Muscle of arm (tissue), 12 donors: ENCODE measurements around the gene NPAS3. TPM values are rescaled to one million over a fixed set of nuclear protein-coding genes. Genes with fewer than 3 reads are reported as not detected.

Source experiments
- DNase-seq: peaks from one replicate; pipeline ENCODE4 v3.0.0-alpha.2; 2013
- polyA plus RNA-seq, 12 donors: library from polyadenylated mRNA; unstranded; fragments of 120-200 nt; gene quantifications; one replicate each; pipeline ENCODE4 v1.2.1, GENCODE V29; 2013; ENCODE audit not compliant: insufficient read length in 12 of 12

The NPAS3 gene
- polyA plus RNA-seq, 12 donors = 4.5 to 8.8 (median 5.7) TPM; not detected in 1

DNA sequence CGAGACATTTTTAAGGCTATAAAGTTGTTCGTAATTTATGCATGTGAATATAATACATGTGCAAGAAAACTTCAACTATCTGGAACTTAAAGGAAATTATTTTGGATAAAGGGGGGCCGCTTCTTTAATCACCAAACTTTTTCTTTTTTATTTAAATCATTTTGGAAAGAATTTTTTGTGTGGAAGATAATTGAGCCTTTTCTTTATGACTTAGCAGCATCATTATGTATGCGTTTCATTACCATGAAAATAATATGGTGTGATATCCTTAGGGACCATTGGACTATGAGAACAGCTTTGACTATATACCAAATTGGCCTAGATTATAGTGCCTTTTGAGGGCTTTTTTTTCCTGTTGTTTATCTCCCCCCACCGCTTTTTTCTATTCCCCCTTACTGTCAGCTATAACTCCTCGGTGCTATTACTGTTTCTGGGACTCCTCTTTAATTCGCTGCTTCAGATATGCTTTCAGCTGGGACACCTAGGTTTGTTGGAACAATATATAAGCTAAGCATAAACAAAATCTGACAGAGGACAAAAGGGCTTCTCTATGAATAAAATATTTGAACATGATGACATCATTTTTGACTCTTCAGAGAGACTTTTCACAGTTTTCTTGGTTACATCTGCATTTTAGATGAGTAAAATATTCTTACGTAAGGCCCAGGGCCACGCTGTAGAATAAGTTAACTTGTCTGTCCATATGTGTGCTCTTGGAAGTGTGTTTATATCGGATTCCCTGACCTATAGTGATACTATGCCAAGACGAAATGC, 392.7 kb downstream of the NPAS3 start:
- no peak for DNase-seq

DNA sequence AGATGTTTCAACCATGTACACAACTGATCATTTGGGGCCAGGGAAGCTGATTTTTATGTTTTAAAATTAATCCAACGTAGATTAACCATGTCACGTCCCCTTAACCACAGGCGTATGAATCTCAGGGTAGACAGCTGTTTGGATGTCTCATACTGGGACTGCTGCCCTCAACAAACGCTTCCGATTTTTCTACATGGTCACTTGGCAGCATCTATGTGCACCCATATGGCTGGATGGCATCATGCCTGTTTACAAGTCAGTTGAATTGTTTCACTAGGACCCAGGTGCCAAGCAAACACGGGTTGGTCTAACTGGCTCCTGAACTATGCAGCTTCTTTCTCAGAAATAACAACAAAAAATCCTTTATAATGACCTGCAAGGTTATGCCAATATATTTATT, 393.8 kb downstream of the NPAS3 start:
- peak; percentile 34 for DNase-seq

DNA sequence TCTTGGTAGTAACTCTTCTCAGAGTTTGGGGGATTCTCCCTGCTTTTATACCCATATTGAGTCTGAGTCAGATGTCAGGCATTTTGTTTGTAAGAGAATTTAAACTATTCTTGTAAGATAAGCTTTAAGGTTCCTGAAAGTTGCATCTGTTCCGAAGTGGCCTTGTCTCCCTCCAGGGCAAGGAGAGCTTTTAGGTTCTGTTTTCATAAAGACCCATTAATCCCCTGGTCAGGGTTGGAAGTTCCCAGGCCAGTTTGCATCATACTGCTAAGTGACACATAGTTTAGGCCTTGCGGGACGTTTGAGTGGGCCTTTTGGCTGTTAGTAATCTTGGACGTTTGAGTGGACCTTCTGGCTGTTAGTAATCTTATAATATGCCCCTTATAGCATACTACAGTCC, 396.7 kb downstream of the NPAS3 start:
- no peak for DNase-seq

DNA sequence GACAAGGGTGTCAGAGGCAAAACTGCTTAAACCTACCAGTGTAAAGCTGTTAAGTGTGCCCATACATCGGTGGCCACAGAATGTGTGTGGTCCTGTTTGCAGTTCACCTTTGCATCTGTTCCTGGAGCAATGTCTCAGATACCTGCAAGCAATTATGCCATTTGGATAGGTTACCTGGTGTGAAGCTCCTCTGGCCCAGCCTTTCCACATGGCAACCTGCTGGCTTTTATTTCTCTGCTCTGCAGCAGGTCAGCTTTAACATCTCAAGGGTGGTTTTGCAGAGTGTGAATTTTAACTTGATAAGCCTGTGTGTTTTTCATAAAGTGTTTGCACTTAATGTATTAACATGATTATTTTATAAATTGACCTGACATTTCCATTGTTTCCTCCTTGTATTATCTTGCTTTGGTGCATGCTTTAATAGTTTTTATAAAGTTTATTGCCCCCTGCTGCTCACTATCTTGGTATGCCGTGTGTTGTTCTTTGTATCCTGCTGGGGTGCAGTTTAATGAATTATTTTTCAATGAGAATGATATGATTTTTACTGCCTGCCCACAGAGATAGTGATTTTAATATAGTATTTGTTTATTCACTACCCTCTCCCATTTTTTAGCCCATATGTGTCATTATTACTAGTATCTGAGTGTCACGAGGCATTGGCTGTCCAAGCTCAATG, 403.8 kb downstream of the NPAS3 start:
- no peak for DNase-seq

DNA sequence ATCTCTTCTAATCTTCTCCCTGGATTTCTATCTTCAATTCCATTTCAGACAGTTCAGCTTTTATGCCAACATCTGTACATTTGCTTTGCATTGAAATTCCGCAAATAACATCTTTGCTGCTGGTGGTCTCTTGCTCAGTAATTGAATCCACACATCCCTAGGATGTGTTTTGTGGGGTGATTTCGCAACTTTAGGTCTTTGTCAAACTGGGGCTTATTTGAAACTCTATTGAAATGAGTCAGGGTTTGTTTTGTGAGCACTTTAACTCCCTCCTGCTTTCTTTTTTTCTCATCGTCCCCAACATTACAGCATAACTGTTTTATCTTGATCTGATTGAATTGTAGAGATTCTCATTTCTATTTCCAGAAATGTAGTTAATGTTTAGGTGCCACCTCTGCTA, 404.3 kb downstream of the NPAS3 start:
- no peak for DNase-seq

DNA sequence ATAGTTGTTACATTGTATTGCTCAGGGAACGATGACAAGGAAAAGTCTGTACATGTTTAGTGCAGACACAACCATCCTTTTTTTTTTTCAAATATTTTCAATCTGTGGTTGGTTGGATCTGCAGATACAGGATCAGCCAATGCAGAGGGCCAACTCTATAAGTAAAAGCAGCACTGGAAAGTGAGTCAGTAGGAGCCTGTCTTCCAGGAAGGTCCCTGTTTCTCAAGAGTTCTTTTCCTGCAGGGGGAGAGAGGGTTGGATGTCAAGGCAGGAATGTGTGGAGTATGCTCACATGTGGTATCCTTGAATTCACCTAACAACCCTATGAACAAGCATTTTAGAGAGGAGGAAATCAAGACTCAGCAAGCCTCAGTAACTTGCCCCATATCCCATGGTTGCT, 409.1 kb downstream of the NPAS3 start:
- no peak for DNase-seq

DNA sequence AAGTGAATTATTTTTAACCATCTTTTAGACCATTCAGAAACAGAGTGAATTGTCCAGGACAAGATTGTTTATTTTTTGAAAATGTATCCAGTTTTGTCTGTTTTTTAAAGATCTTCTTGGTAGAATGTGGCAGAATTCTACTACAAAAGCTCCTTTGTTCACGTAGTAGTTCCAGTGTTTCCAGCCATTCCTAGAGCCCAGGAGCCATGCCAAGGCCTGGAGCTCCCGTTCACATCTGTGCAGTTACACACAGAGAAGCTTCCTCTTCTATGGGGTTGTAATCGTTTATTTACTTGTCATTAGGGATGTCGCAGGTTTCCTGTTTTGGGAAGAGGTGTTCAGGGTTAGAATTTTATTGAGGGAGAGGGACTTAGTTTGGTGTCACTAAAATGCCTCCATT, 409.8 kb downstream of the NPAS3 start:
- no peak for DNase-seq

DNA sequence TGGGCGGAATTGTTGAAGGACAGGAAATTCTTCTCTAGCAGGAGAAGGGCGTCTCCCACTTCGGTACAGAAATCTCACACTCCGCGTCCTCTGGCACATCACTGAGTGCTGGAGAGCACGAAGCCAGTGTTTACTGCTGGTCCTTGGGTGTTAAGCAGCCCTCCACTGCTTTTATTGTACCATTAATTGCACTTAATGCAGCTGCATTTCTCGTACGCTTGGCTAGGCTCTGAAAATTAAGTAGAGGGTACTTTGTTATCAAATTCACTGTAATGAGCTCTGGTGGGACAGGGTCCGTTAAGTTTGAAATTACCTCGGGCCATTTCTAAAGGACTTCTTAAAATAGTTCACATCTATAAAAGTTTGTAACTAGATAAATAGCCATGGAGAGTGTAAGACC, 411.2 kb downstream of the NPAS3 start:
- DNase-seq = no peak

DNA sequence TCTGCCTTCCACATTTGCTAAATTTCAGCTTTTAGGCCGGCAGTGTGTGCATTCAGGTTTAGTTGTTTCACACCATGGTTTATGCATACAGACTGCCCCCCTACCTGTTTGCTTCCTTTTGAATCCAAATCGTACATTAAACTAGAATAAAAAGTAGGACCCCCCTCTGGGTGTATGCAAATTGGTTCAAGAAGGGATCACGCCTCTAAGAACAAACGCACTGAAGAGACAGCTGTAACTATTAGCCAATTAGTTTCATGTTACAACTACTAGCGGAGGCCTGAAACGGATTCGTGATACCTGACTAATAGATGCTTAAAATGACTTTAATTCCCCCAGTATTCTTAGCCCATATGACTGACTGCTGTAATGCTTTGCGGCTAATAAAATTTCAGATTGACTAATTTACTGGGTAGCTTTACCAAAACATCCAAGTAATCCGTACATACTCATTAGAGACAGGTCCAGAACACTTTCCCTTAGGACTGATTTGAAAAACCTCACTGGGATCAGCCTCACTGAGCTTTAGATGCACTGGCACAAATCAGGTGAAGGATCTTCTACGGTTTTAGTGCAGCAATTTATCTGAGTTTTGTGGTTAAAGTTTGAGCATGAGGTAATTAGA, 411.8 kb downstream of the NPAS3 start:
- DNase-seq = no peak

DNA sequence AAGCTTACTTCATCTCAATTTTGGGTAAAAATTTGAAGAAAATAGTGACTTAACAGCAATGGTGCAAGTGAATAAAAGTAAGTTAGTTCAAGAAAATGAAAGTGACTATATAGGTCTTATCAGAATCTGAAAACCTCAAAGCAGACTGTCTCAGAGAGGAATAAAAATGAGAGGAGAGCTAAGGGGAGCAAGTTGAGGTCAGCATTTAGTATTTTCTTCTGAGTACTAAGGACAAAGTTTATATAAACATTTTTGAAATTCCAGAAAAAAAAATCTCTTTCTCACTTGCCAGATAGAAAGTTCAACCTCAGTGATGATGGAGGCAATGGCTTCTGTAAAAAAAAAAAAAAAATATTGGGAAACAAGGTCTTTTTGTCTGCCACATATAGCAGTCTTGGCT, 414.1 kb downstream of the NPAS3 start:
- no peak for DNase-seq

DNA sequence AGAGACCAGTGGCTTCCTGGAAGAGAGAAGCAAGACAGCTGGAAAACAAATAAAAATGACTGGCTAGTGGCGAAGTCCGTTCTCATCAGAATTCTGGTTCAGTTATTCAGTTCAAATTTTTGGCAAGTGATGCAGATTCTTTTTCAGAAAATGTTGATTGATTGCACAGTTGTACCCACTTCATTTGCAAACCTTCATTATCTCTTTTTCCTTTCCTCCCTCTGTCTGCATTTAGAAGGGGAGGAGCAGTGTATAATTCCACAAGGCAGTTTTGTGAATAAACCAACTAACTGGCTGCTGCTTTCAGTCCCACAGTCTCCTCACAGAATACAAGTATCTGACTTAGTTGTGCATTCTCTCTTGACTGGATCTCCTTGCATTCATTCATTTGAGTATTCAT, 417.5 kb downstream of the NPAS3 start:
- no peak for DNase-seq

DNA sequence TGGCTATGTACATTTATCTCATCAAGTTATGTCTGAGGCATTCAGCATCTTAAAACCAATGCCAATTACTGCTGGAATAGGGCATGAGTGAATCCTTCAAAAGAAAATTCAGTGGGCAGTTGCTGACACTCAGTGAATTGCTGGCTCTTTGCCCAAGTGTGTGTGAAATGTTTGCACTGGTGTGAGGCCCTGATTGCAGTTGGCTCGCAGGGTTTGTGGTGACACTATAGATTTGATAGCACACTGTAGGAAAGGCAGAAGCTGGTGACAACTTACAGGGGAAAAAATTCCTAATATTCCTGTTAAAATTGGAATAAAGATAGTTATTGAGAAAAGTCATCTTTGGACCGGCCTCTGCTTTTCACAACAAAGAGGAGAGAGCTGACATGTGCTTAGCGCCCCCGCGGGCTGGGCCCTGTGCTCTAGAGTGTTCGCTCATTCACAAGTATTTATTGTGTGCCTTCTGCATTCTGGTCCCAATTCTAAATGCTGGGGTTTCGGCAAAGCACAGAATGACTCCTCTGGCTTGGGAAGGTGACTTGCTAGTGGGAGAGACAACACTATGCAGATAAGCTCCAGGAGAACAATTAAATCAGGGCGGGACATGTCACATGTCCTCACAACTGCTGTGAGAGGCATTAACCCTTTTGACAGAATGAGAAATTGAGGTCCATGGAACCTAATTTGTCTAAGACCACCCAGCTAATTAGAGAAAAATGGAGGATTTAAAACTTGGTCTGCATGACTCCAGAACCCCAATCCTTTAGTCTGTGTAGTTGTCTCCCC, 418.7 kb downstream of the NPAS3 start:
- DNase-seq = no peak

DNA sequence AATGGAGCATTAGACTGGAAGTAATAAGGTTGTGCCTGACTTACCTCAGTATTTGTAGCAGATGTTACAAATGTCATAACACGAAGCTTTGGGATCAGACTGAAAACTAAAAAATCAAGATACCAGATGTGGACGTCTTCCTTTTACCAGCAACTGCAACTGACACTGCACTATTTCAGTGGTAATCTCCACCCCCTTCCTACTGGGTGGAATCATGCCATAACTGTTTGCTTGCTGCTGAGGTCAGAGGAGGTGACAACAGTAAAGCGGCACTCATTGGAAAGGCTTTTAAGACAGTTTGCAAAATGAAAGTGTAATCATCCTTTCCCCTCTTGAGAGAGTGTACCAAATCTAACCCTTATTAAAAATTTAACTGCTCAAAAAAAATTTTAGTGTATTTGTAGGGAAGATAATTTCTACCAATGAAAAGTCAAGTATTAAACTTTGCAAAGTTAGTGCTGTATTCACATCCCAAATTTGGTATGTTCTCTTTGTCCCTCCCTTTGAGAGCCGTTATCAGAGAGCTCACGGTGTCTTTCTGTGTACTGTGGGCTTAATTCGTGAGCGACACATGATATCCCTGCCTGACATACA, 420.7 kb downstream of the NPAS3 start:
- no peak for DNase-seq

DNA sequence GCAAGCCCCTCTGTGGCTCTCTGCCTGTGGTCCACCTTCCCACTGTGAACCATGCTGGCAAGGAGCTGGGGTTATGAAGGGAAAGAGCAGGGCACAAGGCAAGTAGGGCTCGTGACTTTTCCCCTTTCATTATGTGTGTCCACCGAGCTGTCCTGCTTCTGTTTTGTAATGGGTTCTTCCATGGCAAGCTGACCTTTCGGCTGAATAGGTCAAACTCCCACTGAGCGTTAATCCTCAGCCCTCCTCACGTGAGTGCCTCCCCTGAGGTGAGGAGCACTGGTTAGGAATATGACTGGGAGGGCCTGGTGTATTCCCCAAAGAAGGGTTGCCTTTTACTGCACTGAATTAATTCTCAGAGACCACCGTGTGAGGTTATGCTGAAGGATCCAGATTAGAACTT, 424.3 kb downstream of the NPAS3 start:
- no peak for DNase-seq

DNA sequence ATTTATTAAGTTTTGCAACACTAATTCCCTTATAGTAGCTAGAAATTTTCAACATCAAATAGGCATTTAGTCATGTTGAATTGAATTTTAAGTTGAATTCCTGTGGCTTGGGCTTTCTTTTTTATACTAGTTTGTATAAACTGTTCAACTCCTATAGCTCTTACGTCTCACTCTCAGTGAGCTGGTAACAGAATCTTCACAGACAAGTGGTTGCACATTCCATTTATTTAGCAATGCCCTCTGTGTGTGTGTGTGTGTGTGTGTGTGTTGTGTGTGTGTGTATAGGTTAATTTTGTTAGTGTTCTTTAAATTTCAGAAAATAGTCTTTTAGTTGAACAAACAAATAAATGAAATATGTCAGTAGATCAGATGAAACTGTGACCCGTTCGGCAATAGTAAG, 425.0 kb downstream of the NPAS3 start:
- DNase-seq = no peak

DNA sequence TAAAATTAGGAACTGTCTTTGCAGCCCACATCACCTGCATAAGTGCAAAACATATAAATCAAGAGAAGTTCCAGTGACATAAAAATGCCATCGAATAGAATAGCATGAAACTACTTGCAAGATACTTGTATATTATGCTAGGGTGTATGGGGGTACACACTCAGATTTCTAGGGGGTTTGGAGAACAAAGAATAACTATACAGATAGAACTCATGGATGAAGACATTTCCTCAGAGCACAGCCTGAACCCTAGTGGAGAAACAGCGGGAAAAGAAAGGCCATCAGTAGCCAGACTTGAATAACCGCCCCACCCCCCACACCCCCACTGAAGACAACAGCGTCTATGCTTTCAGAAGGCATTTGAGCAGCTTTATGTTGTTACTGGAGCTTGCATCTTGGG, 425.8 kb downstream of the NPAS3 start:
- no peak for DNase-seq

DNA sequence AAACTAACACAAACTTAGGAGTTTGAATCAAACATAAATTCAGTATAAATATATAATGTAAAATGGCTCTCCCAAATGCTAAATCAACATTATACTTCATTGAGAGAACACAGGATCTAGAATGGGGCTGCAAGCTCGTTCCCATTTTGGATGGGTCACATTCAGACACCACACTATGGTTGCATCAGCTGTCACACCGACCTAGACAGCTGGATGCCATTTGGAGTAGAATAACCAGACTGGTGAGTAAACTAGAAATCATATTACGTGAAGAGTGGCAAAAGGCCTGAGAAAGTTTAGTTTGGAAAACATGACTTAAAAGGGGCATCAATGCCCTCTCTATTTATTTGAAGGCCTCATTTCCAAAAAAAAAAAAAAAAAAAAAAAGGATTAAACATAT, 430.4 kb downstream of the NPAS3 start:
- DNase-seq = no peak

DNA sequence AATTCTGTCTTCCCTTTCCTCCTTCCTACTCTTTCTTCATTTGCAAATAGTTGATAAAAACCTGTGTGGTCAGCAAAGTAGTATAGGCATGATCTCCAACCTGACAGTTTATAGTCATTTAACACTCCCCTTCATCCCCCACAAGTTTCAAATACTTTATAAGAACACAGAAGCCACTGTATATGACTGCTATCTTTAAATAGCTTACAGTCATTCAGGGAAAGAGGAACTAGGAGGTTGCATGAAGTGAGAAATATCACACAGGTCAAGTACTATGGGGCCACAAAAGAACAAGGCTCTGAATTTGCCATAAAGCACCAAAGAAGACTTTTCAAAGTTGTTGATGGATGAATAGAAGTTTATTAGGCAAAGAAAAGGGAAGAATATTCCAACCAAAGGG, 431.3 kb downstream of the NPAS3 start:
- DNase-seq = no peak

DNA sequence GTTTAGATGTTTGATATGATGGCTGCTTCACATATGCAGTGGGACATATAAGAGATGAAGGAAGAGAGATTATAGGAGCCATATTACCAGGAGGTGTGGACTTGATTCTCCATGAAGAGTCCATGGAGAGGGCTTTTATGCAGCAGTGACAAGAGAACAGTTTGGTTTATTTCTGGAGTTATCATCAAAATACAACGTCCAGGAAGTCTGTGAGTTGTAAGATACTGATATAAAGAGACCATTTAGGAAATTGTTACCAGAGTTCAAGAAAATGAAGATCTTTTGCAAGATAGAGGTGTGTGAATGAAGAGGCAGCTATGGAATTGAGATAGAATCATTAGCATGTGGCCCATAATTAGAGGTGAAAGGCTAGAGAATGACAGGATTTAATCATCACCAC, 431.7 kb downstream of the NPAS3 start:
- no peak for DNase-seq

DNA sequence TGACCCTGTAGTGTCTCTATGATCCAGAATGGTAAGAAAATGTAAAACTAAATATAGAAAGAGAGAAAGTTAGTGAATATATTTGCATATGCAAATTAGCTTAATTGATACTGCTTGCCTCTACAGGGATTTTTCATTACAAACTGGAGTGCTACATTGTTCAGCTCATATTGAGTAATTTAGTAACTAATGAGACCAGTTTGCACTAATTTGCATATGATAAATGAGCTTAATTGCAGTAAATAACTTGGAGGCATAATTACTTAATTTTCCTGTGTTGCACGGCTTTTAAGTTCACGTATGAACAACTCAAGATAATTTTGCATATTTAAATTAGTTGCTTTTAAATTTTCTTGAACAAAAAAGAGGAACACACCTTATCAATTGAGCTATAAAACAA, 436.5 kb downstream of the NPAS3 start:
- DNase-seq = no peak

DNA sequence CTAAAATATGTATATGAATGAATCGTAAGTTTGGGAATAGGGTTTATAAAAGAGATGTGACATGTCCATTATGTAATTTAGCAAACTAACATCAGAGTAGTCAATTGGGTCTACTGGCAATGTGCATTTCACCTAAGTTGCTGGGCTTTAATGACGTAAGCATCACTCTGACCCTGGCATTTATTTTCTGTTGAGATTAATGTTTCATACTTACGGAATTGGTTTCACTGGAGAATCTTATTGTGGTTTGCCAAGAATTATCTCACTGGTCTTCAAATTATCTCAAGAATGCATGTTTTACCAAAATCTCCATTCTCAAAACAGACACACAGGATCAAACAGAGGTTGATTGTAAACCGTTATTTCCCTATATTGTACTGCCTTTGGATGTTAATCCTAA, 437.1 kb downstream of the NPAS3 start:
- no peak for DNase-seq

DNA sequence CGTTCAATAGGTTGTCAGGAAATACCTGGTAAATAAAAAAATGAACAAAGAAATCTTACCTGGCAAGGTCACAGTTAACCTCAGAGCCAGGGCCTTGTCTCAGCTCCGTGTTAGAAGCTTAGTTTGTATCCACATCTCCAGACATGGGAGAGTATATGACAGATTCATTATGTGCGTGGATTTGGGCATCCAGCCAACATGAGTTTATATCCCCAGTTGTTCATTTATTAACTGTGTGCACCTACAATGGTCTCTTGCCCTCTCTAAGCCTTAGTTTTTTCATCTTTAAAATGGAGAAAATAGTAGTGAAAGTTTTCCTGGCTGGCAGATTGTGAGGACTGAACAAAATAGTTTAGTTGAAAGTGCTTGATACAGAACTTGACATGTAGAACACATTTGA, 437.8 kb downstream of the NPAS3 start:
- no peak for DNase-seq
